Measurements from ENCODE around the gene SLC24A3.

Gene SLC24A3

DNA sequence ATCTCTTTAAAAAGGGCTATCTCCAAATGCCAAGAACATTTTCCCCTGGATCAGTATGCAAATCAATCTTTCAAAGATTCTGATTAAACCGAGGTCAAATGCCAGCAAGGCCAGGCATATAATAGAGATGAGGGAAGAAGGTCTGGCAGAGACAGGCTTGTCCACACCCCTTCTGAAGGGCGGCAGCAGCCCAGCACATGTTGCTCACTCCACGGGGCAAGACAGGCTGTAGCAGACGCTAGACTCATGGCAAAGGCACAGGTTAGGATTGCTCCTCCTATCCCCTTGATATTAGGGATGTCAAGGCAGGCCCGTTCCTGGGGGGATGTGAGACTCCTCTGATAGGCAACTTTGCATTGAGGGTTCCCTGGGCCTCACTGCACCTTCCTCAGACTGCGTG, 440.9 kb downstream of the SLC24A3 start (continued):
- no peak for TF ChIP-seq TSHZ2 (CRISPR knock-in tag; IDR thresholded peaks at IDR 0.05)
- TF ChIP-seq ZNF70 (CRISPR knock-in tag; IDR thresholded peaks at IDR 0.05): no peak
- no peak for TF ChIP-seq ISL1 (CRISPR knock-in tag; IDR thresholded peaks at IDR 0.05)
- TF ChIP-seq ZNF8 (CRISPR knock-in tag; IDR thresholded peaks at IDR 0.05): no peak
- no peak for TF ChIP-seq OSR1 (CRISPR knock-in tag; IDR thresholded peaks at IDR 0.05)

DNA sequence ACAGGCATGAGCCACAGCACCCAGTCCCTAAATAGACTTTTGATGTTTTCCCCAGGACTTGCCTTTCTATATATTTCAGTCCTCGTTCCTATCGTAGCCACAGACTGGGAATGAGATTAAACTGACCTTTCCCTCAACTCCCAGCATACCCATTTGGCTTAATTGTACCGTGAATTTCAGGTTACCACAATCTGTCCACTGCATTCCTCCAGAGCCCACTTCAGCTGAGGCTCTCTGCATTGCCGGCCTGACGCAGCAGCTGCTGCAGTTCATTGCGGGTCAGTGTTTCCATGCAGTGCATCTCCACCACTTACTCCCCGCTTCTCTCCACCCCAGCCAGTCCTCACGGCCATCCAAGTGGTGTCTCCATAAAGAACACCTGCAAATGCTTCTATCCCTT, 442.5 kb downstream of the SLC24A3 start:
- TF ChIP-seq ZC3H10 (CRISPR knock-in tag; IDR thresholded peaks at IDR 0.05) (no peak), TOX (CRISPR knock-in tag; IDR thresholded peaks at IDR 0.05; ENCODE audit: borderline replicate concordance) (no peak), ISL1 (CRISPR knock-in tag; IDR thresholded peaks at IDR 0.05) (no peak), ZFP3 (CRISPR knock-in tag; IDR thresholded peaks at IDR 0.05) (no peak), CSRNP3 (CRISPR knock-in tag; IDR thresholded peaks at IDR 0.05) (no peak)
- TF ChIP-seq, protein P1, sequence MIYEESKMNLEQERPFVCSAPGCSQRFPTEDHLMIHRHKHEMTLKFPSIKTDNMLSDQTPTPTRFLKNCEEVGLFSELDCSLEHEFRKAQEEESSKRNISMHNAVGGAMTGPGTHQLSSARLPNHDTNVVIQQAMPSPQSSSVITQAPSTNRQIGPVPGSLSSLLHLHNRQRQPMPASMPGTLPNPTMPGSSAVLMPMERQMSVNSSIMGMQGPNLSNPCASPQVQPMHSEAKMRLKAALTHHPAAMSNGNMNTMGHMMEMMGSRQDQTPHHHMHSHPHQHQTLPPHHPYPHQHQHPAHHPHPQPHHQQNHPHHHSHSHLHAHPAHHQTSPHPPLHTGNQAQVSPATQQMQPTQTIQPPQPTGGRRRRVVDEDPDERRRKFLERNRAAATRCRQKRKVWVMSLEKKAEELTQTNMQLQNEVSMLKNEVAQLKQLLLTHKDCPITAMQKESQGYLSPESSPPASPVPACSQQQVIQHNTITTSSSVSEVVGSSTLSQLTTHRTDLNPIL (CRISPR knock-in tag; IDR thresholded peaks at IDR 0.05; ENCODE audit: low read depth): no peak
- no peak for ATAC-seq

DNA sequence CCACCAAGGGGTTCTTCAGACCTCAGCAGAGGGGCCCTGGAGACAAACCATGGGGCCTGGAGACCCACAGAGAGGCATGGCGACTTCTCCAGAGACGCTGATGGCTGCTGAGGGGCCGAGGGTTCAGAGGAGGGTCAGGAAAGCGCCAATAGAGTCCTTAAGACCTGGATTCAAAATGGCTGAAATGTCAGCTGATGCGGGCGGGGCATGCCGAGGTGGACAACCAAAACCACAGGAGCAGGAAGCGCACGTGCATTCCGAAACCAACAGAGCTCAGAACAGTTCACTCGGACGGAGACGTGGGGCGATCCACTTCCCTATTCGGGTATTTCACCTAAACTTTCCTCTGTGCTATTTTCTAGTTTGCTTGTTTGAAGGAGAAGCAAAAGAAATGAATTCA, 445.7 kb downstream of the SLC24A3 start:
- no peak for ATAC-seq
- TF ChIP-seq, protein P2, sequence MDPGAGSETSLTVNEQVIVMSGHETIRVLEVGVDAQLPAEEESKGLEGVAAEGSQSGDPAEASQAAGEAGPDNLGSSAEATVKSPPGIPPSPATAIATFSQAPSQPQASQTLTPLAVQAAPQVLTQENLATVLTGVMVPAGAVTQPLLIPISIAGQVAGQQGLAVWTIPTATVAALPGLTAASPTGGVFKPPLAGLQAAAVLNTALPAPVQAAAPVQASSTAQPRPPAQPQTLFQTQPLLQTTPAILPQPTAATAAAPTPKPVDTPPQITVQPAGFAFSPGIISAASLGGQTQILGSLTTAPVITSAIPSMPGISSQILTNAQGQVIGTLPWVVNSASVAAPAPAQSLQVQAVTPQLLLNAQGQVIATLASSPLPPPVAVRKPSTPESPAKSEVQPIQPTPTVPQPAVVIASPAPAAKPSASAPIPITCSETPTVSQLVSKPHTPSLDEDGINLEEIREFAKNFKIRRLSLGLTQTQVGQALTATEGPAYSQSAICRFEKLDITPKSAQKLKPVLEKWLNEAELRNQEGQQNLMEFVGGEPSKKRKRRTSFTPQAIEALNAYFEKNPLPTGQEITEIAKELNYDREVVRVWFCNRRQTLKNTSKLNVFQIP (CRISPR knock-in tag; IDR thresholded peaks at IDR 0.05; ENCODE audit: borderline replicate concordance, low read depth): no peak
- TF ChIP-seq PATZ1 (CRISPR knock-in tag; IDR thresholded peaks at IDR 0.05; ENCODE audit: borderline replicate concordance) (no peak), PPARA (CRISPR knock-in tag; IDR thresholded peaks at IDR 0.05; ENCODE audit: borderline replicate concordance) (no peak), CSRNP3 (CRISPR knock-in tag; IDR thresholded peaks at IDR 0.05) (no peak), ISL1 (CRISPR knock-in tag; IDR thresholded peaks at IDR 0.05) (no peak), TOX (CRISPR knock-in tag; IDR thresholded peaks at IDR 0.05; ENCODE audit: borderline replicate concordance) (no peak), ZNF565 (CRISPR knock-in tag; conservative IDR thresholded peaks at IDR 0.05; ENCODE audit: low read depth) (no peak), ZNF8 (CRISPR knock-in tag; IDR thresholded peaks at IDR 0.05) (no peak), RARB (CRISPR knock-in tag; IDR thresholded peaks at IDR 0.05) (no peak), GLIS3 (CRISPR knock-in tag; IDR thresholded peaks at IDR 0.05) (no peak), SNAI2 (CRISPR knock-in tag; IDR thresholded peaks at IDR 0.05) (no peak), ESRRG (CRISPR knock-in tag; IDR thresholded peaks at IDR 0.05) (no peak), ZNF70 (CRISPR knock-in tag; IDR thresholded peaks at IDR 0.05) (no peak)
